Measurements from ENCODE around the gene NFATC2. TPM values are rescaled to one million over a fixed set of nuclear protein-coding genes. Genes with fewer than 3 reads are reported as not detected.

Gene NFATC2
- total RNA-seq, 1 experiment from 2014 or later, result 5.0 TPM

- no peak for TF ChIP-seq EZH2 (IDR thresholded peaks at IDR 0.05)
- TF ChIP-seq FOSL1 (IDR thresholded peaks at IDR 0.05; ENCODE audit: low read depth), result no peak
- no peak for TF ChIP-seq SP1 (IDR thresholded peaks at IDR 0.05; ENCODE audit: low read depth)
- no peak for TF ChIP-seq CEBPB (IDR thresholded peaks at IDR 0.05; ENCODE audit: low read depth)
- TF ChIP-seq POLR2A (IDR thresholded peaks at IDR 0.05; ENCODE audit: borderline replicate concordance, extremely low read depth, insufficient read depth, insufficient read length), result no peak
These were observed 146.1 kb downstream of the NFATC2 start (continued) for GRCh38 chr20:51396365-51396909.

GRCh38 chr20:51394706-51395105 is 147.8 kb downstream of the NFATC2 start:
- no peak for DNase-seq (ENCODE audit: low read depth, low spot score)

More at GRCh38 chr20:51394706-51395105, 147.8 kb downstream of the NFATC2 start:
- H3K4me2 ChIP-seq (ENCODE audit: low read length), result no peak overlapping the region
- H3K4me3 ChIP-seq (replicated peaks in 1 of 2; ENCODE audit: low read depth in 1 of 2, low read length in 2 of 2), result no peak overlapping the region
- no peak overlapping the region for H2AFZ ChIP-seq (ENCODE audit: low read depth, low read length, poor library complexity, severe bottlenecking)
- no peak for ATAC-seq
- no peak overlapping the region for H3K9ac ChIP-seq (ENCODE audit: low read length)
- no peaks in the 10 kb centered on the region for H3K79me2 ChIP-seq (ENCODE audit: insufficient read depth, low read length)
- ChIA-PET POLR2A (no interaction called here), RAD21 (ENCODE audit: low non-redundant PET in 1 of 2, low total read pairs in 2 of 2, uncharacterized antibody in 2 of 2, unreplicated experiment in 2 of 2) (no interaction called here), CTCF (no interaction called here)
- no peaks in the 10 kb centered on the region for H4K20me1 ChIP-seq (ENCODE audit: insufficient read depth)
- no peak overlapping the region for H3K27ac ChIP-seq (ENCODE audit: low read depth, low read length)
- no peaks in the 10 kb centered on the region for H3K9me2 ChIP-seq (ENCODE audit: insufficient read depth)
- intact Hi-C loops (cut with micrococcal nuclease), result no loop called here
- no peaks in the 10 kb centered on the region for H3K36me3 ChIP-seq (ENCODE audit: control insufficient read depth in 1 of 2, insufficient read depth in 2 of 2, low read length in 2 of 2)
- BruUV-seq (replicated peaks), result no TSS peak
- H3K9me3 ChIP-seq (ENCODE audit: control insufficient read depth in 1 of 2, insufficient read depth in 1 of 2, low read depth in 1 of 2, low read length in 2 of 2), result no peaks in the 10 kb centered on the region
- H3K4me1 ChIP-seq (ENCODE audit: control insufficient read depth in 1 of 2, insufficient read depth in 2 of 2, low read length in 2 of 2), result no peaks in the 10 kb centered on the region
- TF ChIP-seq CTCF (IDR thresholded peaks at IDR 0.05 in 2 of 3, conservative IDR thresholded peaks at IDR 0.05 in 1 of 3; ENCODE audit: borderline replicate concordance in 1 of 3, insufficient read depth in 1 of 3, low read depth in 2 of 3, low read length in 2 of 3) (no peak), POLR2A (IDR thresholded peaks at IDR 0.05; ENCODE audit: borderline replicate concordance, extremely low read depth, insufficient read depth, insufficient read length) (no peak), TCF7L2 (IDR thresholded peaks at IDR 0.05; ENCODE audit: borderline replicate concordance, extremely low read depth, insufficient read depth, insufficient read length) (no peak), EZH2phosphoT487 (IDR thresholded peaks at IDR 0.05; ENCODE audit: borderline replicate concordance) (no peak), SRF (IDR thresholded peaks at IDR 0.05; ENCODE audit: low read depth) (no peak), ZFX (IDR thresholded peaks at IDR 0.05) (no peak), ATF3 (IDR thresholded peaks at IDR 0.05) (no peak), POLR2AphosphoS5 (IDR thresholded peaks at IDR 0.05; ENCODE audit: low read depth, low read length) (no peak), MAX (IDR thresholded peaks at IDR 0.05) (no peak), ZNF274 (IDR thresholded peaks at IDR 0.05; ENCODE audit: low read depth, low read length) (no peak), FOSL1 (IDR thresholded peaks at IDR 0.05; ENCODE audit: low read depth) (no peak), SIN3A (IDR thresholded peaks at IDR 0.05; ENCODE audit: low read depth) (no peak), JUND (IDR thresholded peaks at IDR 0.05) (no peak), CEBPB (IDR thresholded peaks at IDR 0.05; ENCODE audit: low read depth) (no peak), ELF1 (IDR thresholded peaks at IDR 0.05; ENCODE audit: borderline replicate concordance, low read depth) (no peak), EZH2 (IDR thresholded peaks at IDR 0.05) (no peak), SP1 (IDR thresholded peaks at IDR 0.05; ENCODE audit: low read depth) (no peak)
- no peaks in the 10 kb centered on the region for H3K27me3 ChIP-seq (ENCODE audit: insufficient read depth, low read length)

Data from HCT116 (cell line).